ENCODE data around the gene ZCCHC7. TPM values are rescaled to one million over a fixed set of nuclear protein-coding genes. Genes with fewer than 3 reads are reported as not detected.

The ZCCHC7 gene
- total RNA-seq, 3 donors from 2014 or later = 19.8 to 29.1 (median 26.9) TPM

DNA sequence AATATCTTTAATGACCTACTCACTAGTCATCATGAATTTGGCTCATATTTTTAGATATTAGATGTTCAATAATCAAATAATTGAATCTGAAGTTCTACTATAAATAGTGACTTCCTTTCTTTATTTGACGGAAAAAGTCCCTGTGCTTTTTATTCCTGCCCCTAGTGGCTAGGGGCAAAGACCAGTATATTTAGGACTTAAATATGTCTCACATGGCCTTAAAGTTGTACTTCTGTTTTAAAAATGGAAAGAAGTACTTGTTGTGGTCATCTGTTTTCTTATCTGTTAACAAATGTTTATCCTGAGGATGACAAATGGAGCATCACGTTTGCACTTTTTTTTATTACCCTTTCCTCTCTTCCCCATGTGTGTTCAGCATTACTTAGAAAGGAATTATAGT, 212.9 kb downstream of the ZCCHC7 start:
- Histone ChIP-seq H3K27ac (no peak overlapping the region), H3K36me3 (peaks cover 4% of the 10 kb centered on the region), H3K4me1 (no peaks in the 10 kb centered on the region), H3K27me3 (no peaks in the 10 kb centered on the region), H3K9me3 (no peaks in the 10 kb centered on the region), H3K4me3 (no peak overlapping the region)
- DNase-seq (ENCODE audit: low spot score in 2 of 2) = no peak
- intact Hi-C loops (cut with DNase I; ENCODE audit: low total_unique reads) = no loop called here
- no peak for TF ChIP-seq POLR2AphosphoS5 (IDR thresholded peaks at IDR 0.05)
- TF ChIP-seq, protein P1, sequence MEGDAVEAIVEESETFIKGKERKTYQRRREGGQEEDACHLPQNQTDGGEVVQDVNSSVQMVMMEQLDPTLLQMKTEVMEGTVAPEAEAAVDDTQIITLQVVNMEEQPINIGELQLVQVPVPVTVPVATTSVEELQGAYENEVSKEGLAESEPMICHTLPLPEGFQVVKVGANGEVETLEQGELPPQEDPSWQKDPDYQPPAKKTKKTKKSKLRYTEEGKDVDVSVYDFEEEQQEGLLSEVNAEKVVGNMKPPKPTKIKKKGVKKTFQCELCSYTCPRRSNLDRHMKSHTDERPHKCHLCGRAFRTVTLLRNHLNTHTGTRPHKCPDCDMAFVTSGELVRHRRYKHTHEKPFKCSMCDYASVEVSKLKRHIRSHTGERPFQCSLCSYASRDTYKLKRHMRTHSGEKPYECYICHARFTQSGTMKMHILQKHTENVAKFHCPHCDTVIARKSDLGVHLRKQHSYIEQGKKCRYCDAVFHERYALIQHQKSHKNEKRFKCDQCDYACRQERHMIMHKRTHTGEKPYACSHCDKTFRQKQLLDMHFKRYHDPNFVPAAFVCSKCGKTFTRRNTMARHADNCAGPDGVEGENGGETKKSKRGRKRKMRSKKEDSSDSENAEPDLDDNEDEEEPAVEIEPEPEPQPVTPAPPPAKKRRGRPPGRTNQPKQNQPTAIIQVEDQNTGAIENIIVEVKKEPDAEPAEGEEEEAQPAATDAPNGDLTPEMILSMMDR (IDR thresholded peaks at IDR 0.05) = no peak
- TF ChIP-seq POLR2A (IDR thresholded peaks at IDR 0.05) = no peak

DNA sequence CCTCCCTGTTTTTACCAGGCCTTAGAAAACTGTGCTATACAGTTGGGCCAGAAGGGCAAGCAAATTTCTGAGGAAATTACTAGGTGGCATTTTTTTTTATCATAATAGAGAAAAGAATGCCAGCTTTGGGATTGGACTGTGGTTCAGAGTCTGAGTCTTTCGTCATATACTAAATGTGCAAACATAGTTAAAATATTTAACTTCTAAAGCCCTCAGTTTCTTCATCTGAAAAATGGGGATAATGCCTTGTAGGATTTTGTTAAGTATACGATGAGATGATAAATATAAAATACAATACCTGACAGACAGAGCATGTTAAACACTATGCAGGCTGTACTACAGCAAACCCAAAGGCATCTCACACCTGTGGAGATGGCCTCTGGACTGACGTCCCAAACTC, 214.9 kb downstream of the ZCCHC7 start:
- no peaks in the 10 kb centered on the region for H3K27me3 ChIP-seq
- intact Hi-C loops (cut with DNase I; ENCODE audit: low total_unique reads) = no loop called here
- TF ChIP-seq POLR2AphosphoS5 (IDR thresholded peaks at IDR 0.05) (no peak), POLR2A (IDR thresholded peaks at IDR 0.05) (no peak)
- TF ChIP-seq, protein P1 (IDR thresholded peaks at IDR 0.05) = no peak

DNA sequence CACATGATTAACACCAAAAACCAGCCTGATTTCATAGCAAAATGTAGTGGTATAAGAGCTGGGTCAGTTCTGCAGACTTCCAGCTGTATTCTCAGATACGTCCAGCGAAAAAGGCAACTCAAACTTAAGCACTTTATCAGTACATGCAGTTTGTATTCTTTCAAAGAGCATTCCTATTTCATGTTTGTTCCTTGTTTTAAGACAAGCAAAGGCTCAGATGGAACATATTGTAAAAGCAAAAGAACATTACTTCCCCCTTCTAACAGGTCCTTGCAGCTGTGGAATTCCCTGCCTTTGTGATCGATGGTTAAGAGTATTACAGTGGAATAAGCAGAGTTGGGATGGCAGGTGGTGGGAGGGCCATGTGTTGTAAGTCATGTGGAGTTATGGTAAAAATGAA, 215.8 kb downstream of the ZCCHC7 start:
- no peaks in the 10 kb centered on the region for H3K27me3 ChIP-seq
- no peak for DNase-seq (ENCODE audit: low spot score in 2 of 2)
- H3K4me3 ChIP-seq = no peak overlapping the region
- no peaks in the 10 kb centered on the region for H3K36me3 ChIP-seq
- TF ChIP-seq POLR2A (IDR thresholded peaks at IDR 0.05) (no peak), POLR2AphosphoS5 (IDR thresholded peaks at IDR 0.05) (no peak)
- TF ChIP-seq, protein P1 (IDR thresholded peaks at IDR 0.05) = no peak
- intact Hi-C loops (cut with DNase I; ENCODE audit: low total_unique reads) = no loop called here
- no peaks in the 10 kb centered on the region for H3K9me3 ChIP-seq
- no peaks in the 10 kb centered on the region for H3K4me1 ChIP-seq
- H3K27ac ChIP-seq = no peak overlapping the region

More for the DNA sequence above, 214.9 kb downstream of the ZCCHC7 start:
- Histone ChIP-seq H3K36me3 (no peaks in the 10 kb centered on the region), H3K27ac (no peak overlapping the region), H3K9me3 (no peaks in the 10 kb centered on the region), H3K4me1 (no peaks in the 10 kb centered on the region), H3K4me3 (no peak overlapping the region)
- no peak for DNase-seq (ENCODE audit: low spot score in 2 of 2)

DNA sequence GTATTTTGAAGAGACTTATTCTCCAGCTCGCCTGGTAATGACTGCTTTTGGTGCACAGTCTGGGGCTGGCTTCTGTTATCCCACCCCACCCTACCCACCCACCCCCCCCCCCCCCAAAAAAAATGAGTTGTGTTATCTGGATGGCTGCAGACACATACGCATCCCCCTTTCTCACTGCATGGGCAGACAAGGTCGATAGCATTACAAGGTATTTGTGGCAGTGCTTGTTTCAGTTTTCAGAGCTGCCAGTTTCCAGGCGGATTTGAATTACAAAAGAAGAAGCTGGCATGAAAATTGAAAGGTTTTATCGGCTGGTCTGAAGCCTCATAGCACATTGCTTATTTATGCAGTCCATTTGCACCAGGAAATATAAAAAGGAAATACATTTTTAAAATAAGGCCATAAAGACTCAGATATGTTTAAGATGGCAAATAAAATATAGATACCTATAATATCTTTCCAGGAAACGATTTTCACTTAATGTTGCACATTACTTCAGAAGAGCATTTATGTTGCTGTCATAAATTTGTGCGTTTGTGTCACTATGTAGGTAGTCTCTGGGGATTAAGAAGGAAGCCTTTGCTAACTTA, 217.0 kb downstream of the ZCCHC7 start:
- TF ChIP-seq POLR2AphosphoS5 (IDR thresholded peaks at IDR 0.05) = no peak
- no peak for TF ChIP-seq POLR2A (IDR thresholded peaks at IDR 0.05)
- TF ChIP-seq, protein P1 (IDR thresholded peaks at IDR 0.05) = no peak
- H3K27ac ChIP-seq = no peak overlapping the region
- H3K36me3 ChIP-seq = no peaks in the 10 kb centered on the region
- no peaks in the 10 kb centered on the region for H3K27me3 ChIP-seq
- no peaks in the 10 kb centered on the region for H3K4me1 ChIP-seq
- intact Hi-C loops (cut with DNase I; ENCODE audit: low total_unique reads) = no loop called here
- no peak overlapping the region for H3K4me3 ChIP-seq
- H3K9me3 ChIP-seq = no peaks in the 10 kb centered on the region
- no peak for DNase-seq (ENCODE audit: low spot score in 2 of 2)

DNA sequence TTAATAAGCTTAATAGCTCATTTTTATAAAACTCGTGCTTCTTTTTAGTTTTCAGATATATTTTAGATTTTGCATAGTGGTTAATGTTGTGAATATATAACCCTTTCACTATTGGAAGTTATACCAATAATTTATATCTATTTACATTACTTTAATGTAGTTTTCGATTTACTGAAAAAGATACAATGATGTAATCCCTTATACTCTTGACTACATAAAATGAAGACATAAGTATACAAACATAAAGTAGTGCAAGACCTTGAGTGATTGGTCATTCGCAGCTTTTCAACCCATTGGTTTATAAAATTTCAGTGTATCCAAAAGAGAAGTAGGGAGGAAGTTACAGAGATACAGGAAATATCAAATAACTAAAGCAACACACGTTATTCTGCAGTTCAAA, 217.8 kb downstream of the ZCCHC7 start:
- no peaks in the 10 kb centered on the region for H3K4me1 ChIP-seq
- H3K4me3 ChIP-seq = no peak overlapping the region
- no peaks in the 10 kb centered on the region for H3K9me3 ChIP-seq
- no peaks in the 10 kb centered on the region for H3K36me3 ChIP-seq
- H3K27me3 ChIP-seq = no peaks in the 10 kb centered on the region
- H3K27ac ChIP-seq = no peak overlapping the region
- TF ChIP-seq POLR2AphosphoS5 (IDR thresholded peaks at IDR 0.05) (no peak), POLR2A (IDR thresholded peaks at IDR 0.05) (no peak)
- TF ChIP-seq, protein P1 (IDR thresholded peaks at IDR 0.05) = no peak
- intact Hi-C loops (cut with DNase I; ENCODE audit: low total_unique reads) = no loop called here
- no peak for DNase-seq (ENCODE audit: low spot score in 2 of 2)
